GM12878 (cell line): ENCODE measurements around the gene MCF2L2. TPM values are rescaled to one million over a fixed set of nuclear protein-coding genes. Genes with fewer than 3 reads are reported as not detected.

Experiments used
- ATAC-seq: fragments of 200-7000 bp; cut with Tn5 transposase; 3 replicates; pipeline ENCODE4 v1.9.1; 2020; ENCODE audit warnings: mild to moderate bottlenecking, moderate library complexity
- BruUV-seq: library from RNA; stranded (reverse); fragments of 400-500 nt; replicated peaks from 2 replicates; lab custom pipeline; 2021; lab: Mats Ljungman, UMichigan
- CTCF ChIA-PET: fragments of 300-600 bp; sonication (Branson Sonifier 250); formaldehyde crosslinking; extraction: SDS; loops from one replicate; lab custom pipeline; 2021; ENCODE audit warnings: inconsistent platforms; lab: Yijun Ruan, JAX
- POLR2A ChIA-PET: fragments of 350-600 bp; formaldehyde crosslinking; extraction: SDS; loops from one replicate; lab custom pipeline; 2021; ENCODE audit warnings: inconsistent platforms; lab: Charles Lee
- RAD21 ChIA-PET: fragments of 300-600 bp; sonication (Branson Sonifier 250); formaldehyde crosslinking; loops from one replicate; lab custom pipeline; 2023; ENCODE audit warnings: antibody characterized with exemption; ENCODE audit not compliant: unreplicated experiment; lab: Charles Lee
- SMC1A ChIA-PET: fragments of 300-600 bp; sonication (Branson Sonifier 250); formaldehyde crosslinking; loops from one replicate; lab custom pipeline; 2023; ENCODE audit not compliant: unreplicated experiment, uncharacterized antibody; lab: Charles Lee
- DNase-seq: peaks from one replicate; pipeline ENCODE4 v3.0.0-alpha.2; 2011; ENCODE audit warnings: low read depth, low spot score
- FAIRE-seq: peaks from 3 replicates; lab custom pipeline; 2011; peaks lifted over from hg19 to GRCh38; lab: Jason Lieb, UNC
- H2AFZ ChIP-seq: 2 replicates; pipeline ENCODE4 v1.6.0; 2011; ENCODE audit warnings: low read depth, low read length, control low read depth; ENCODE audit not compliant: control insufficient read depth
- H3K27ac ChIP-seq: 2 replicates; pipeline ENCODE4 v1.5.1; 2011; ENCODE audit warnings: control low read depth; ENCODE audit not compliant: control insufficient read depth, insufficient read depth
- H3K27me3 ChIP-seq, 2 experiments: replicated peaks in 1 of 2; 2 replicates each; pipeline versions ENCODE4 v1.6.0 to v1.6.1; 2011; ENCODE audit warnings: low read length in 1 of 2; ENCODE audit not compliant: control insufficient read depth in 2 of 2, insufficient read depth in 2 of 2
- H3K36me3 ChIP-seq, 2 experiments: 2 replicates each; pipeline ENCODE4 v1.5.1; 2011; ENCODE audit warnings: low read length in 1 of 2; ENCODE audit not compliant: control insufficient read depth in 2 of 2, insufficient read depth in 2 of 2
- H3K4me1 ChIP-seq: 2 replicates; pipeline ENCODE4 v1.6.1; 2011; ENCODE audit warnings: mild to moderate bottlenecking, low read length, moderate library complexity, mixed read lengths; ENCODE audit not compliant: control insufficient read depth, insufficient read depth
- H3K4me2 ChIP-seq: 2 replicates; pipeline ENCODE4 v1.6.0; 2011; ENCODE audit warnings: control low read depth; ENCODE audit not compliant: control insufficient read depth, insufficient read depth
- H3K4me3 ChIP-seq: fragments of 200-600 bp; sonication (generic); 2 replicates; pipeline ENCODE4 v1.5.1; 2016
- H3K79me2 ChIP-seq: 2 replicates; pipeline ENCODE4 v1.6.0; 2011; ENCODE audit warnings: low read length; ENCODE audit not compliant: control insufficient read depth, insufficient read depth
- H3K9ac ChIP-seq: 2 replicates; pipeline ENCODE4 v1.8.0; 2011; ENCODE audit warnings: low read length, control low read depth, mixed read lengths; ENCODE audit not compliant: control insufficient read depth, insufficient read depth
- H3K9me3 ChIP-seq: replicated peaks from 3 replicates; pipeline ENCODE4 v1.5.1; 2011; ENCODE audit warnings: mild to moderate bottlenecking, low read length; ENCODE audit not compliant: control insufficient read depth, insufficient read depth
- H4K20me1 ChIP-seq: 2 replicates; pipeline ENCODE4 v1.6.0; 2011; ENCODE audit not compliant: control insufficient read depth, insufficient read depth
- EED ChIP-seq: sonication (generic); IDR thresholded peaks from 2 replicates; pipeline ENCODE4 v1.6.1; 2016; ENCODE audit warnings: antibody characterized with exemption, low read depth
- FOXM1 ChIP-seq: IDR thresholded peaks from 2 replicates; pipeline ENCODE4 v1.6.1; 2012; ENCODE audit warnings: low read depth, mild to moderate bottlenecking, inconsistent platforms, low read length, moderate library complexity
- WGBS: methylation state at CpG from one replicate; pipeline ENCODE4 v1.1.6; 2016; ENCODE audit warnings: low lambda C conversion rate; ENCODE audit not compliant: insufficient replicate concordance, insufficient coverage; ENCODE audit errors: missing lambda C conversion rate; 5-methylcytosine and 5-hydroxymethylcytosine counted together
- in situ Hi-C: fragments of 300-500 bp; cut with MboI; formaldehyde crosslinking; loops from 9 replicates; pipeline ENCODE4 v1.14.3; 2018; ENCODE audit warnings: mixed read lengths
- intact Hi-C: fragments of 100-400 bp; cut with micrococcal nuclease; formaldehyde crosslinking; loops from one replicate; pipeline ENCODE4 v1.14.2; 2022; ENCODE audit not compliant: unreplicated experiment
- polyA plus RNA-seq, 11 experiments: library from polyadenylated mRNA; depleted of rRNA in 4 of 11; unstranded in 6 of 11; stranded (reverse) in 5 of 11; fragments of >200 nt; fragmentation: Nextera tagmentation in 4 of 11; fragmentation: Illumina TruSeq in 1 of 11; extraction: Ambion mirVana in 4 of 11; extraction: Trizol in 1 of 11; gene quantifications; 1 replicate in 1 of 11; 2 replicates in 10 of 11; pipeline versions ENCODE4 v1.2.1 to v1.2.3, GENCODE V29; 2011 to 2016; ENCODE audit warnings: inconsistent platforms in 2 of 11, missing spikeins in 2 of 11, low read depth in 1 of 11
- total RNA-seq, 4 experiments: library from RNA; depleted of rRNA in 3 of 4; stranded (reverse); fragments of >200 nt in 3 of 4; fragmentation: Illumina TruSeq in 1 of 4; extraction: Trizol in 1 of 4; gene quantifications; 2 replicates each; pipeline versions ENCODE4 v1.2.1 to v1.2.3, GENCODE V29; 2013 to 2021

MCF2L2 gene
- total and polyA plus RNA-seq, 10 of the 15 experiments (the other 5 are each of a cell fraction or from before 2014, with no cell fraction given): 0.37 to 2.8 (median 1.4) TPM

DNA sequence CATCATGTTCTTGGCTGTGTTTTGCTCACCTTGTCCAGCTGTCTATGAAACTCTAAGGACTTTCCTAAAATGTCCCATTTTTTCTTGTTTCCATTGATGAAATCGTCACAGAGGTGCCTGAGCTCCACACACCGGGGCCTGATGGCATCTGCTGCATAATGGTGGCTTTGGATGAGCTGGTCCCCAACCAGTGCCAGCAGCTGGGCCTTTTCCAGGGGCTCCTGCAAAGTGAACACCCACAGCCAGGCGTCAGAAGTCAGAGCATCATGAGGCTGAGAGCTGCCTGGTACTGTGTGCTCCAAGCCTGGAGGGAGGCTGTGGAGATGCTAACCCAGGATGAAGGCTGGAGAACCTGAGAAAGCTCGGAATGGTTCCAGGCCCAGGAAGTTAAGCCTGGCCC is 128.4 kb downstream of the MCF2L2 start:
- 50% methylated on average over 4 of the region's 4 CpGs for WGBS
- no peak overlapping the region for H3K4me2 ChIP-seq
- DNase-seq (no peak), FAIRE-seq (no peak), ATAC-seq (no peak)
- no peak overlapping the region for H3K27ac ChIP-seq
- in situ Hi-C loops (no loop called here), intact Hi-C loops (no loop called here)
- no peaks in the 10 kb centered on the region for H3K4me1 ChIP-seq
- H3K79me2 ChIP-seq: no peaks in the 10 kb centered on the region
- H3K27me3 ChIP-seq: no peaks in the 10 kb centered on the region
- BruUV-seq: no TSS peak
- no peak overlapping the region for H2AFZ ChIP-seq
- ChIA-PET SMC1A (interaction anchor here (1.2 kb wide), 1 partner anchor 14 kb away, joined by 3 read pairs; no protein-coding TSS in a partner anchor), CTCF (interaction anchor here (1.3 to 1.4 kb wide), 2 partner anchors 9 to 13 kb away, joined by 3 read pairs; no protein-coding TSS in a partner anchor), RAD21 (interaction anchor here (0.6 kb wide), 1 partner anchor 12 kb away, joined by 3 read pairs; no protein-coding TSS in a partner anchor), POLR2A (no interaction called here)
- H3K4me3 ChIP-seq: no peak overlapping the region
- no peaks in the 10 kb centered on the region for H4K20me1 ChIP-seq
- H3K9me3 ChIP-seq: no peaks in the 10 kb centered on the region
- no peak for TF ChIP-seq EED
- TF ChIP-seq, all 136 proteins: peak for 0
- no peaks in the 10 kb centered on the region for H3K36me3 ChIP-seq
- no peak overlapping the region for H3K9ac ChIP-seq

DNA sequence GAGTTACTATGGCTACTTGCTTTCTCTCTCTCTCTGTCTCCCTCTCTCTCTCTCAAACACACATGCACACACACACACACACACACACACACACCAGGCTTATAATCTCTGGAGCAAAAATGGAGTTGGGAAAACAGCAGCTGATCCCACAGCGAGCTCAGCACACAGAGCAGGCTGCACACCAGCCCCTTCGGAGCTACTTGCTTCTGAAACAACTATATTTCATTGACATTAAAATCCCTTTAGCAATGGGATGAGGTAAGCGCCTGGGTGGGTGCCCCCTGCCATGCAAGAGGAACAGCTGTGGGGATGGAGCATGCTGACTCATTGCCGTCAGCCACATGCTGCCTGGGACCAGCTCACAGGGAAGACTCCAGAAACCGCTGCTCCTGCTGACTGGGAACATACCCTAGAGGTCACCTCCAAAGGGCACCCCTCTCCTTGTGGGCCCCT is 129.7 kb downstream of the MCF2L2 start:
- FAIRE-seq (no peak), DNase-seq (no peak), ATAC-seq (no peak)
- in situ Hi-C loops (no loop called here), intact Hi-C loops (no loop called here)
- 36% methylated on average over 5 of the region's 5 CpGs for WGBS
- Histone ChIP-seq H3K27me3 (no peaks in the 10 kb centered on the region), H3K27ac (no peak overlapping the region), H3K9ac (no peak overlapping the region), H3K4me3 (no peak overlapping the region), H4K20me1 (no peaks in the 10 kb centered on the region), H3K36me3 (no peaks in the 10 kb centered on the region), H3K4me2 (no peak overlapping the region), H3K79me2 (no peaks in the 10 kb centered on the region), H2AFZ (no peak overlapping the region), H3K4me1 (no peaks in the 10 kb centered on the region), H3K9me3 (no peaks in the 10 kb centered on the region)
- CTCF ChIA-PET: interaction anchor here (1.4 kb wide), 1 partner anchor 14 kb away, joined by 3 read pairs; no protein-coding TSS in a partner anchor
- SMC1A ChIA-PET: no interaction called here
- no TSS peak for BruUV-seq
- TF ChIP-seq EED (peak; percentile 48; the same call in 1 of the 2 replicates), FOXM1 (no peak)
- POLR2A ChIA-PET: interaction anchor here (1.5 kb wide), 1 partner anchor 10 kb away, joined by 5 read pairs; no protein-coding TSS in a partner anchor
- RAD21 ChIA-PET: no interaction called here
